ENCODE results near the gene ATP5F1E.

ATP5F1E gene

DNA sequence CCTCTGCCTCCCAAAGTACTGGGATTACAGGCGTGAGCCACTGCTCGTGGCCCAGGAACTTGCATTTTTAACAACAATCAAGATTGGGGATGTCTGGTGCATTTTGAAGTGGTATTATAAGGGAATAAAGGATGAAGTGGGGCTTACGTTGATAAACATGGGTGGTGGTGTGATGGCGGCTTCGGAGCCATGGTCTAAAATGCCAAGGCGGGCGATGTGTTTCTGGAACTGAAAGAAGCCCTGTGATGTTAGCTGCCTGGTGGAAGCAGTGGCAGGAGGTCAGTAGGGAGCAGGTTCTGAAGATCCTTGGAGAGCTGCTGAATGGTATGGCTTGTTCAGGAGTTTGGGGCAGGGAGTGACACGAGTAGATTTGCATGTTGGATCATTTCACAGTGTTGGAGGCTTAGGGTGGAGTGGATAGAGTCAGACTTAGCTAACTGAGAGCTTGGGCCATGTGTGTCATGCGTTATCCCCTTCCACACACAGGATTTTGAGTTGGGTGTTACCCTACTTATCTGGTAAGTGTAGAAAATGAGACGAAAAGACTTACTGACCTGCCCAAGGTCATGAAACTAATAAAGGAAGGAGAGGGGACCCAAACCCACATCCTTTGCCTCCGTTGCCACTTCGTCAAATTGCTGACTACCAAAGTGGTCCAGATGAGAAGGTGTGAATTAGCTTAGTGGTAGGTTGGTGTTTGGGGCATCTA, 49.6 kb downstream of the ATP5F1E start:
- Mint-ChIP-seq H3K27me3 (no peaks in the 10 kb centered on the region), H3K9me3 (no peaks in the 10 kb centered on the region), H3K4me3 (peak overlapping the region; percentile 75 to 77), H3K27ac (peak overlapping the region; percentile 85 to 95), H3K36me3 (ENCODE audit: insufficient read depth) (peaks cover 48% of the 10 kb centered on the region), H3K4me1 (ENCODE audit: low read depth in 2 of 2) (peaks cover 23 to 36% of the 10 kb centered on the region in 2 donors)
- peak; percentile 70 for ATAC-seq (replicated peaks)
- peak; percentile 43 to 52 (median 45) for DNase-seq

DNA sequence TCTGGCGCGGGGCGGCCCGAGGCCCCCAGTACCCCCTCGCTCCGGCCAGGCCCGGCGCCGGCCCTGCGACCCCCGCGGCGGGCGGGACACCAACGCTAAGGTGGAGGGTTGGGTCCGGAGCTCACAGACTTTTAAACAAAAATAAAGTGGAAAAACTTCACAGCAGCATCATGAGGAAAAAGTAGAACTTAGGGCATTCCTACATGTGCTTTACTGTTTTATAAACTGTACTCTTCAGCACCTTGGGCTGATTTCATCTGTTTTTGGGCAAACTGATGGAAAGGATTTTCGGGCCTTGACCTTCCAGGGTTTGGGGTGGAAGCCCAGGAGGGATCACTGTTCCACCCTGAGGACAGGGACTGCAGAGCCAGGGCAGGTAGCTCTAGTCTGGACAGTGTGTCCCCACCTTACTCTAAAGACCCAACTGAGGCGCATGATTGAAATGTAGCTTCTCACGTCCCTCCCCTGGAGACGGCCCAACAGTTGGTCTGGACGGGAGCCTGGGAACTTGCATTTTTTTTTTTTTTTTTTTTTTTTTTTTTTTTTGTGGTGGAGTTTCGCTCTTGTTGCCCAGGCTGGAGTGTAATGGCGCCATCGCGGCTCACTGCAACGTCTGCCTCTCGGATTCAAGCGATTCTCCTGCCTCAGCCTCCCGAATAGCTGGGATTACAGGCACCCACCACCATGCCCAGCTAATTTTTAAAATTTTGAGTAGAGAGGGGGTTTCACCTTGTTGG, 50.3 kb downstream of the ATP5F1E start:
- Mint-ChIP-seq H3K27me3 (no peaks in the 10 kb centered on the region), H3K36me3 (ENCODE audit: insufficient read depth) (peaks cover 43% of the 10 kb centered on the region), H3K4me1 (ENCODE audit: low read depth in 2 of 2) (peaks cover 23 to 33% of the 10 kb centered on the region in 2 donors), H3K4me3 (peak overlapping the region; percentile 75 to 77), H3K27ac (peak overlapping the region; percentile 85 to 95), H3K9me3 (no peaks in the 10 kb centered on the region)
- ATAC-seq (replicated peaks) = no peak
- peak in 1 of 3 experiments; percentile 22 for DNase-seq

GRCh38 chr20:58980711-58981627, 51.2 kb downstream of the ATP5F1E start, which contains the start of gene NELFCD:
Gene NELFCD, plus strand, starts transcription at chr20:58981256. Its CDS starts 54 bp downstream, at chr20:58981310.
- Mint-ChIP-seq H3K27ac (peak within 1 kb of the TSS; percentile 85 to 95), H3K9me3 (no peaks in the 10 kb centered on the region), H3K36me3 (ENCODE audit: insufficient read depth) (peaks cover 35% of the 10 kb centered on the region), H3K27me3 (no peaks in the 10 kb centered on the region), H3K4me3 (peak within 1 kb of the TSS; percentile 75 to 77), H3K4me1 (ENCODE audit: low read depth in 2 of 2) (peaks cover 23 to 28% of the 10 kb centered on the region in 2 donors)
- DNase-seq (peak; percentile 82 to 84 (median 84)), ATAC-seq (replicated peaks) (peak; percentile 73)

GRCh38 chr20:58978351-58979190, 53.6 kb downstream of the ATP5F1E start:
- DNase-seq (no peak), ATAC-seq (replicated peaks) (no peak)
- Mint-ChIP-seq H3K27me3 (no peaks in the 10 kb centered on the region), H3K4me1 (ENCODE audit: low read depth in 2 of 2) (peaks cover 13 to 17% of the 10 kb centered on the region in 2 donors), H3K9me3 (no peaks in the 10 kb centered on the region), H3K36me3 (ENCODE audit: insufficient read depth) (peaks cover 31% of the 10 kb centered on the region), H3K4me3 (no peak overlapping the region), H3K27ac (no peak overlapping the region)

- DNase-seq = no peak
- no peak for ATAC-seq (replicated peaks)
- Mint-ChIP-seq H3K4me3 (no peak overlapping the region), H3K36me3 (ENCODE audit: insufficient read depth) (peaks cover 13% of the 10 kb centered on the region), H3K27ac (no peak overlapping the region), H3K27me3 (no peaks in the 10 kb centered on the region), H3K4me1 (ENCODE audit: low read depth in 2 of 2) (no peaks in the 10 kb centered on the region), H3K9me3 (no peaks in the 10 kb centered on the region)
These were observed 55.9 kb downstream of the ATP5F1E start for GRCh38 chr20:58976061-58976730.

Data from effector memory CD8-positive, alpha-beta T cell (primary cell).